GM18951 (cell line): ENCODE data around the gene MLANA.

Source experiments
- POLR2A ChIP-seq: IDR thresholded peaks from 4 replicates; pipeline ENCODE4 v1.6.1; 2011; ENCODE audit warnings: mild to moderate bottlenecking; ENCODE audit not compliant: insufficient read length, insufficient read depth; ENCODE audit errors: extremely low read depth
- in situ Hi-C: fragments of 300-500 bp; cut with MboI; formaldehyde crosslinking; loops from one replicate; pipeline ENCODE4 v1.12.0; 2022; ENCODE audit warnings: low sequenced_read_pairs, mixed read lengths, inconsistent platforms; ENCODE audit not compliant: unreplicated experiment

MLANA gene

GRCh38 chr9:5899292-5899691 is 8.6 kb downstream of the MLANA start:
- in situ Hi-C loops = no loop called here
- no peak for TF ChIP-seq POLR2A

GRCh38 chr9:5900622-5901021 is 9.9 kb downstream of the MLANA start:
- no peak for TF ChIP-seq POLR2A
- in situ Hi-C loops = no loop called here

DNA sequence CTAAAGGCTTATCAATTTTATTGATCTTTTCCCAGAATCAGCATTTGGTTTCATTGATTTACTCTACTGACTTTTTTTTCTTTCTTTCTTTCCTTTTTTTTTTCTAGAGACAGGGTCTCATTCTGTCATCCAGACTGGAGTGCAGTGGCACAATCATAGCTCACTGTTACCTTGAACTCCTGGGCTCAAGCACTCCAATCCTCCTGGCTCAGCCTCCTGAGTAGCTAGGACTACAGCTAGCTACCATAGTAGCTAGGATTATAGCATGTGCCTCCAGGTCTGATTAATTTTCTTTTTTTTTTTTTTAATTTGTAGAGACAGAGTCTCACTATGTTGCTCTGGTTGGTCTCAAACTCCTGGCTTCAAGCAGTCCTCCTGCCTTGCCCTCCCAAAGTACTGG is 11.7 kb downstream of the MLANA start:
- in situ Hi-C loops = no loop called here
- TF ChIP-seq POLR2A = no peak

DNA sequence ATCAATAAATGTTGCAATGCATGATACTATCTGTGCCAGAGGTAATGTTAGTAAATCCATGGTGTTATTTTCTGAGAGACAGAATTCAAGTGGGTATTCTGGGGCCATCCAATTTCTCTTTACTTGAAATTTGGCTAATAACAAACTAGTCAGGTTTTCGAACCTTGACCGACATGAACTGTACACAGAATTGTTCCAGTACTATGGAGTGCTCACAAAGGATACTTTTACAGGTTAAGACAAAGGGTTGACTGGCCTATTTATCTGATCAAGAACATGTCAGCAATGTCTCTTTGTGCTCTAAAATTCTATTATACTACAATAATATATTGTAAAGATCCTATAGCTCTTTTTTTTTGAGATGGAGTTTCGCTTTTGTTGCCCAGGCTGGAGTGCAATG is 18.2 kb downstream of the MLANA start:
- in situ Hi-C loops = no loop called here
- no peak for TF ChIP-seq POLR2A

- in situ Hi-C loops = no loop called here
- TF ChIP-seq POLR2A = no peak
Observed at GRCh38 chr9:5909976-5910375, 19.3 kb downstream of the MLANA start.

DNA sequence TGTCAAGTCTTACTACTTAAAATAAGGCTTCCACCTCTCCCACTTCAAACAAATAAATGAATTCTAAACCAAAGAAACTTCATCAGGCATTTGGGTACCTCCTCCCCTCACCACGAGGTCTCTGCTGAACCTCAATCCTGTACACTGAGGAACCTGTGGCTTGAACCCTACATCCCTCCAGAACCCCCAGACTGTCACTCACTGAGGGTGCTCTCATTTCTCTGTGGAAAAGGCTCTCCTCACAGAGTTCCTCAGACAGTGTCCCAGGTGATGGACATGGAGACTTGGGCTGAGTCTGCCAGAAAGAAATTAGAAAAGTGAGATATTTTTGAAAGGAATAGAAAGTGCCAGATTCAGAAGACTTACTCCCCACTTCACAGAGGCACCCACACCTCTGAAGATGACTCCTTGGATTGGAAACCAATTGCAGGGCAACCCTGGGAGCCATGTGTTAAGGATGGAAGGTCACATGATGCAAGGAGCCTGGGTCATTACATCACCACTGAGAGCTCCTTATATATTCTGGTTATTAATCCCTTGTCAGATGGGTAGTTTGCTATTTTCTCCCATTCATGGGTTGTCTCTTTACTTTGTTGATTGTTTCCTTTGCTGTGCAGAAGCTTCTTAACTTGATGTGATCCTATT is 19.8 kb downstream of the MLANA start:
- in situ Hi-C loops = no loop called here
- TF ChIP-seq POLR2A = no peak

- in situ Hi-C loops = no loop called here
- no peak for TF ChIP-seq POLR2A
Observed at GRCh38 chr9:5915438-5915837, 24.7 kb downstream of the MLANA start.

- TF ChIP-seq POLR2A = no peak
- in situ Hi-C loops = no loop called here
Observed at GRCh38 chr9:5917273-5917672, 26.6 kb downstream of the MLANA start.

- in situ Hi-C loops = no loop called here
- no peak for TF ChIP-seq POLR2A
Observed at GRCh38 chr9:5917888-5918287, 27.2 kb downstream of the MLANA start.

DNA sequence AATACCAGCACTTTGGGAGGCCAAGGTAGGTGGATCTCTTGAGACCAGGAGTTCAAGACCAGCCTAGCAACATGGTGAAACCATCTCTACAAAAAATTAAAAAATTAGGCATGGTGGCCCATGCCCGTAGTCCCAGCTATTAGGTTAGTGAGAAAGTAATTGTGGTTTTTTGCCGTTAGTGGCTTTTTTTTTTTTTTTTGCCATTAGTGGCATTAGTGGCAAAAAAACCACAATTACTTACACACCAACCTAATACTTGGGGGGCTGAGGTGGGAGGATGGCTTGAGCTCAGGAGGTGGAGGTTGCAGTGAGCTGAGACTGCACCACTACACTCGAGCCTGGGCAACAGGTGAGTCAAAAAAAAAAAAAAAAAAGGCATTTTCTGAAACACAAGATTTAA is 27.8 kb downstream of the MLANA start:
- TF ChIP-seq POLR2A = no peak
- in situ Hi-C loops = no loop called here

DNA sequence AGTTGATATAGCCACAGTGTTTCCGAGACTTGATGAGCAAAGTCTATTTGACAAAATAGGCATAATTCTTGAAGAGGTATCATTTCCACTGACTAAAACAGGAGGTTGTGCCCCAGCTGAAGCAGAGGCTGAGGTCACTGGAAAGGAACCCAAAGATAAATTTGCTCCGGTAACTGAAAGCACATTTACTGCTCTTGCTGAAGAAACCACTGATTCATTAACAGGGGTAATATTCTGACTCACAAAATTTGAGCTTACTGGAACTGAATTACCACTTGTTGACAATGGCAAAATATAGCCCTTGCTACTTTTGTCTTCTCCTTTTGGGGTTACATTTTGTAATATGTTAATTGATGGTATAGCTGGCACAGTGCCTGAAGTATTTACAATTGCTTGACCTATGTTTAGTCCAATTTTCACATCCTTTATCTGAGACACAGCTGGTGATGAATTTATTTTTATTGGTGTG is 30.2 kb downstream of the MLANA start:
- TF ChIP-seq POLR2A = no peak
- in situ Hi-C loops = no loop called here

DNA sequence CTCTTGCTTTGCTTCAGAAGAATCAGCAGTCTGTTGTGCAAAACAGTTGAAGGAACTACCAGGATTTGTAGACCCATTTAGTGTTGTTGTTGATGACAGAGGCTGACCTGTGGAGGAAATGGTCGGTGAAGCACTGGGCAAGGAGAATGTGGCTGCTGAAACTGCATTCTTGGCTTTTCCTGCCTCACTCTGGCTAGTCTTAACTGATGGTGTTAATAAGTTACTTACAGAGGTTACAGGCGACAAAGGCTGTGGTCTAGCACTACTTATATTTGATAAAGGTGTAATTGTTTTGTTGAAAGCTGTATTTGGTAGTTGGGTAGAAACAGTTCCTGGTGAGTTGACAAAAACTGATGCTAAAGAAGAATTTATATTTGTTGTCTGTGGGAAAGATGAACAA is 31.5 kb downstream of the MLANA start:
- in situ Hi-C loops = no loop called here
- TF ChIP-seq POLR2A = no peak

GRCh38 chr9:5931657-5932056 is 41.0 kb downstream of the MLANA start:
- TF ChIP-seq POLR2A = no peak
- in situ Hi-C loops = no loop called here

DNA sequence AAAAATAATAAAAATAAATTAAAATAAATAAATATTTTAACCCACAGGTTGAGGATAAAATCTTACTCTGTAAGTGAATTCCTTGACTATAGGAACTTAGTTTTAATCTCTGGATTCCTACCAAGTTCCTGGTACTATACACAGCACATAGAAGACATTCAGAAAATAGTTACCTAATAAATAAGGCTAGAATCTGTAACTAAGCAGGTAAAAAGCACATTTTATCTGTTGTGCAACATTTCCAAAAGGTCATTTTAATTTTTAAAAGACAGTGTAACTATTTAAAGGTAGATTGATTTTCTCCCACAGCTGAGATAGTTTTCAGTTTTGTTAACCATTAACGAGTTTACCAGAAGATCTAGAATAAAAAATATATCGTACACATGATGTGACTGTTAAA is 47.8 kb downstream of the MLANA start:
- in situ Hi-C loops = no loop called here
- TF ChIP-seq POLR2A = no peak

DNA sequence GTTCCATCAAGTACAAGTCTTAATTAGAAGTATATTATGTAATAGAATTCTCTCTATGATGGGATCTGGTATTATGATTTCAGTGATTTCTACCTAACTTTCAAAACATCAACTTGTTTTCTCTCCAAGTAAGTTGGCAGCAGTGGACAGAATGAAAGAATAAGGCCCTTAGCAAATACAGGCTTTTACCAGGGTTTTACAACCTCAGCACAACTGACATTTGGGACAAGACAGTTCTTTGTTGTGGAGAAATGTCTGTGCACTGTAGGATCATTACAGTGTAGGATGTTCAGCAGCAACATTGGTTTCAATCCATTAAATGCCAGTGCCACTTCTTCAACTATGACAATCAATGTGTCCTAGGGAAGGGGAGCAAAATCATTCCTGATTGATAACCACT is 48.8 kb downstream of the MLANA start:
- TF ChIP-seq POLR2A = no peak
- in situ Hi-C loops = no loop called here

GRCh38 chr9:5941214-5941613 is 50.5 kb downstream of the MLANA start:
- TF ChIP-seq POLR2A = no peak
- in situ Hi-C loops = no loop called here

DNA sequence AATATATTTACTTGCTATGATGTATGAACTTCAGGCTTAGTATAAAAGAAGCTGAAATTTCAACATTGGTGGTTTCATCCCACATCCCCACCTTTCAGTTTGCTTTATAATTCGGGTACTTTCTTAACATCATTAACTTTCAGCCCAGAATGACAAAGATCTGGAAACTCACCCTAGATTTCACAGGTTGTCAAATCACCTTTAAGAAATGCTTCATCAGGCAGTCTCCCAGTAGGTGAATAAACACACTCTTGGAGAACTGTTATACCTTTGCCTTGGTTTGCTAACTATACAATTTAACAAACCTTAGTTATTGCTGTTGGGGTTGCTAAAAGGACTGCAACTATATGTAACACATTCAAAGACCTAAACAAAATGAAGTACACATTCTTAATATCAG is 54.4 kb downstream of the MLANA start:
- in situ Hi-C loops = no loop called here

More for the DNA sequence above, 54.4 kb downstream of the MLANA start:
- TF ChIP-seq POLR2A = no peak
